Mesothelial cell of epicardium (in vitro differentiated cells): Measurements from ENCODE around the gene ADD1. TPM values are rescaled to one million over a fixed set of nuclear protein-coding genes. Genes with fewer than 3 reads are reported as not detected.

Experiments used
- DNase-seq, 2 experiments: peaks; one replicate each; pipeline ENCODE4 v3.0.0; 2021; ENCODE audit warnings: low spot score in 2 of 2; ENCODE audit not compliant: unreplicated experiment in 2 of 2
- H3K27ac Mint-ChIP-seq: 2 replicates; pipeline ENCODE4 v1.8.0; 2021; ENCODE audit warnings: mixed read lengths
- H3K27me3 Mint-ChIP-seq: 2 replicates; pipeline ENCODE4 v1.8.0; 2021; ENCODE audit warnings: low read depth, mixed read lengths
- H3K36me3 Mint-ChIP-seq: 2 replicates; pipeline ENCODE4 v1.8.0; 2021; ENCODE audit warnings: mixed read lengths
- H3K4me1 Mint-ChIP-seq: 2 replicates; pipeline ENCODE4 v1.8.0; 2021; ENCODE audit warnings: mixed read lengths
- H3K4me3 Mint-ChIP-seq: 2 replicates; pipeline ENCODE4 v1.8.0; 2021; ENCODE audit warnings: mild to moderate bottlenecking, moderate library complexity, mixed read lengths
- H3K9me3 Mint-ChIP-seq: 2 replicates; pipeline ENCODE4 v1.8.0; 2021; ENCODE audit warnings: mixed read lengths
- CTCF ChIP-seq: fragments of 200-600 bp; sonication (generic); IDR thresholded peaks from one replicate; pipeline ENCODE4 v1.5.0; 2021; ENCODE audit warnings: antibody characterized with exemption; ENCODE audit not compliant: unreplicated experiment
- total RNA-seq: library from RNA; stranded (reverse); gene quantifications from 3 replicates; pipeline ENCODE4 v1.2.1, GENCODE V29; 2021

ADD1 gene
- total RNA-seq, 1 donor from 2014 or later = 297 TPM

GRCh38 chr4:2900741-2901140 lies 57.1 kb downstream of the ADD1 start:
- TF ChIP-seq CTCF = no peak
- Mint-ChIP-seq H3K27ac (no peak overlapping the region), H3K4me3 (no peak overlapping the region), H3K9me3 (no peaks in the 10 kb centered on the region), H3K4me1 (no peaks in the 10 kb centered on the region), H3K27me3 (no peaks in the 10 kb centered on the region), H3K36me3 (peaks cover 47% of the 10 kb centered on the region)
- DNase-seq = no peak

GRCh38 chr4:2901186-2901585 lies 57.5 kb downstream of the ADD1 start:
- no peak for TF ChIP-seq CTCF
- Mint-ChIP-seq H3K9me3 (no peaks in the 10 kb centered on the region), H3K27ac (no peak overlapping the region), H3K36me3 (peaks cover 47% of the 10 kb centered on the region), H3K27me3 (no peaks in the 10 kb centered on the region), H3K4me3 (no peak overlapping the region), H3K4me1 (no peaks in the 10 kb centered on the region)
- DNase-seq = no peak

- Mint-ChIP-seq H3K27me3 (no peaks in the 10 kb centered on the region), H3K27ac (peak overlapping the region; percentile 7), H3K9me3 (no peaks in the 10 kb centered on the region), H3K4me1 (no peaks in the 10 kb centered on the region), H3K36me3 (peaks cover 44% of the 10 kb centered on the region), H3K4me3 (no peak overlapping the region)
- no peak for DNase-seq
- no peak for TF ChIP-seq CTCF
Observed at GRCh38 chr4:2902126-2902525, 58.5 kb downstream of the ADD1 start.

- no peak for DNase-seq
- Mint-ChIP-seq H3K27ac (no peak overlapping the region), H3K4me3 (no peak overlapping the region), H3K9me3 (no peaks in the 10 kb centered on the region), H3K36me3 (peaks cover 48% of the 10 kb centered on the region), H3K4me1 (no peaks in the 10 kb centered on the region), H3K27me3 (no peaks in the 10 kb centered on the region)
- TF ChIP-seq CTCF = no peak
Observed at GRCh38 chr4:2905544-2905943, 61.9 kb downstream of the ADD1 start.

GRCh38 chr4:2906218-2906617 lies 62.6 kb downstream of the ADD1 start:
- Mint-ChIP-seq H3K4me3 (no peak overlapping the region), H3K27ac (no peak overlapping the region), H3K27me3 (no peaks in the 10 kb centered on the region)

More at GRCh38 chr4:2906218-2906617, 62.6 kb downstream of the ADD1 start:
- H3K36me3 Mint-ChIP-seq = peaks cover 48% of the 10 kb centered on the region
- H3K4me1 Mint-ChIP-seq = no peaks in the 10 kb centered on the region
- TF ChIP-seq CTCF = no peak
- H3K9me3 Mint-ChIP-seq = no peaks in the 10 kb centered on the region
- no peak for DNase-seq
